KOPT-K1 (cell line): ENCODE measurements around the gene BNC2.

Experiments used
- H3K27ac ChIP-seq: fragments of 200-600 bp; sonication (generic); 2 replicates; pipeline ENCODE4 v1.5.1; 2016; ENCODE audit warnings: antibody characterized with exemption, mild to moderate bottlenecking, low read depth, low read length; ENCODE audit not compliant: poor library complexity, severe bottlenecking
- H3K36me3 ChIP-seq: fragments of 200-600 bp; sonication (generic); 2 replicates; pipeline ENCODE4 v1.5.1; 2017; ENCODE audit warnings: antibody characterized with exemption, mild to moderate bottlenecking, low read length, moderate library complexity; ENCODE audit not compliant: insufficient read depth
- H3K9me3 ChIP-seq: fragments of 200-600 bp; sonication (generic); 2 replicates; pipeline ENCODE4 v1.5.1; 2017; ENCODE audit warnings: antibody characterized with exemption, low read length, mild to moderate bottlenecking; ENCODE audit not compliant: insufficient read depth, poor library complexity, severe bottlenecking

BNC2 gene

DNA sequence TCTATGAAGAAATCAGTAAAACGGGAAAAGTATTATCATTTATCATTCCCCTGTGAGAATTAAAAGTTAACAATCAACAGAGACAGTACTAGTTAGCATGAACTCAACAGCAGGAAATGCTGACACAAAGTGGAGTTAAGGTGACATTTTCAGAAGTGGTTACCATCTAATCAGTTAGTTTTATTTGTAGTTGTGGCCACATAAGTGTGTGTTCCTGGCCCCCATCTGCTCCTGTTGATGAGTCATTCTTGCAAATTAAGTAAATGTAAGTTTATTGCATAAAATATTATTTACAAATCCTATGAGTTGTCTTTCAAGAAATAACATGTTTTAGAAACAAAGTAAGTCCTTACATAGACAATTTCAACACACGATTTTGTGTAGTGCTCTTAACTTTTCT lies 8.9 kb upstream of the BNC2 start:
- no peaks in the 10 kb centered on the region for H3K36me3 ChIP-seq
- peaks cover 5% of the 10 kb centered on the region for H3K9me3 ChIP-seq
- H3K27ac ChIP-seq = no peak overlapping the region

DNA sequence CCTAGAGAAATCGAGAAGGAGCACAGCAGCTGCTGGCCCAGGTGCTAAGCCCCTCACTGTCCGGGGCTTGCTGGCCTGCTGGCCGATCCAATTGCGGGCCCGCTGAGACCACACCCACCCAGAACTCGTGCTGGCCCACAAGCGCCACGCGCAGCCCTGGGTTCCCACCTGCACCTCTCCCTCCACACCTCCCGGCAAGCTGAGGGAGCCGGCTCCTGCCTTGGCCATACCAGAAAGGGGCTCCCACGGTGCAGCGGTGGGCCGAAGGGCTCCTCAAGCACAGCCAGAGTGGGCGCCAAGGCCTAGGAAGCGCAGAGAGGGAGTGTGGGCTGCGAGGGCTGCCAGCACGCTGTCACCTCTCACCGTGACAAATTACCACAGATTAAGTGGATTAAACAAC lies 6.8 kb upstream of the BNC2 start:
- Histone ChIP-seq H3K27ac (no peak overlapping the region), H3K36me3 (no peaks in the 10 kb centered on the region), H3K9me3 (peaks cover 5% of the 10 kb centered on the region)

DNA sequence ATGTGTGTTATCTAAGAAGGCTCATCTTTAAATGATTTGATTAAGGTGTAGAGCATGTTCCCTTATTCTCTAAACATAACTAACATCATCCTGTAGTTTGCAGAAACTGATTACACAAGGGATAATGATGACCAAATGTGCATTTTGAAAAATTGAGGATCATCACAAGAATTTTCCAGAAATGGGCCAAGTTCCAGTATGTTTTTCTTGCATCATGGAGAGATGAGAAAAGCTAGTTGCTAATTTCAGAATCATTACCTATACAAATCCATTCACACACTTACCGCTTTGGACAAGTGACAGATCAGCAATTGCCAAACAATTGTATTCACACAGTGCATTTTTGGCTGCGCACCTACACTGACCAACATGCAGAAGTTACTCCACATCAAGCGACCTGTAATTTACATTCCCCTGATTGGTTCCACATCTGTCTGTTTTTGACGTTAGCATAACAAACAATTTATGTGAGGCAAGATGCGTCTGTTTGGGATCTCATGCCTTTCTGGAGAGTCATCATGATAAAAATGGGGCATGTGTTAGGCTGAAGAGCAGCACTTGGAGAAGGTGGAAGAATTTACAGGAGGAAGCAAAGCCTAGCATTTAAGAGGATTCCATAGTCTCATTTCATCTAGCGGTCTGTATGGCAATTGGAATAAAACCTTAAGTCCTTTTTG lies 2.8 kb upstream of the BNC2 start:
- H3K27ac ChIP-seq = no peak overlapping the region
- H3K9me3 ChIP-seq = peaks cover 5% of the 10 kb centered on the region

DNA sequence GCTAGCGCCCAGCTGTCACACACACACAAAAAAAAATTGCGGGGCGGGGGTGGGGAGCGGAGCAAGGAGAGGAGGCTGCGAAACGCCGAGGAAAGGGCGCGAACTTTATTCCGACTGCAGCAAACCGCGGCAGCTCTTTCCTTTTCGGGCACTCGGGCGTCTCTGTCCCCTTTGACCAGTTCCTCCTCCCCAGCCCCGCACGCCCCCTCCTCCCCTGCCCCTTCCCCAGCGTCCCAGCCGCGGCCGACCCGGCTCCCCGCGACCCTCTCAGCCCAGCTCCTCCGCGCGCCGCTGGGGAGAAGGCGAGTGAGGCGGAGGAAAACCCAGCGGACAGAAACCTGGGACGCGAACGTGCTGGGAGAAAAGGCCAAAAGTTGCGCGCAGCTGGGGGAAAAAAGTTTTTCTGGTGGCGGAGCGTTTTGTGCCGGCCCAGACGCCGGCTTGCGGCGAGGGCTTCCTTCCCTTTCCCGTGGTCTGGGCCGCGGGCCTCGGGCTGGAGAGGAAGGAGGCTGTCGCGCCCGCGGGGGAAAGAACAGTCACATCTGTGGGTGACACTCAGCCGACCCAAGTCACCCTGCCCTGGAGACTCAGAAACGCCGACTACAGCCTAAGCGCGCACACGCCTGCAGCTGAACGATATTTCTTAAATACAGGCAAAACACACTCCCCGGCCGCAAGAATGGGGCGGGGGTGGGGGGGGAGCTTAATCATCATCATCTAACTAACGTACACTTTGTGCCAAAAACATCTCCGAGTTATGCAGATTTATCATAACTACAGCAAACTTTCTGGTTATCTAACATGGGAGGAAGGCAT lies 1.1 kb upstream of the BNC2 start:
- H3K9me3 ChIP-seq = no peaks in the 10 kb centered on the region
- H3K27ac ChIP-seq = peak overlapping the region; percentile 5
- H3K36me3 ChIP-seq = no peaks in the 10 kb centered on the region

More for the DNA sequence above, 2.8 kb upstream of the BNC2 start:
- no peaks in the 10 kb centered on the region for H3K36me3 ChIP-seq

DNA sequence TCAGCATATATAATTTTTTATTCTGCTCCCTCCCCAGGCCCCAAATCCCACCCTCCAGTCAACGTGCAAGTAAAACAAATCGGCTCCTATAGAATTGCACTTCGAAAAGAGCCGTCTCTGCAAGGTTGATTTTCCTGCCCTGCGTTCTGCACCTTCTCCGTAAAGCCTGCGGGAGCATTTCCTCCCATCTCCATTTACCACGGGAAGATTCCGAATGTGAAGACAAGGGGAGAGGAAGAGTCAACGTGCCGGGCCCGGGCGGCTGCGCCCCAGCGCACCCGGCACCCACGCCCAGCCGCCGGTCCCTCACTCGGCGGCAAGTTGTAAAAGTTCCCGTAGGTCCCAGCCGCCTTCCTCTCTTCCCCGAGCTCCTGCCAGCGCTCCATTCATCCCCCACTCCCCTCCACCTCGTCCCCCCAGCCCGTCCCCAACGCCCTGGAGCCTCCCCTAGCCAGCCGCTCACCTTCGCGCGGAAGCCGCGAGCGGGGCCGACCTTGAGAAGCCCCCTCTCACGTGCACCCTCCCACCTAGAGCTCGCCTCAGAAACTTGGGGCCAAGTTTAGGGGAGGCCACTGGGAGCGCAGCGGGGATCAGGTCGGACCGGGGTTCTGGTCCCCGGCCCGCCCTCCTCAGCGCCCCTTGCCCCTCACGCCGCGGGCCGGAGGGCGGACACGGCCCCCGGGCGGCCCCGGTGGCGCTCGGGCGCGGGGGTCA lies 431 bp downstream of the BNC2 start:
- H3K27ac ChIP-seq = no peak overlapping the region
- no peaks in the 10 kb centered on the region for H3K36me3 ChIP-seq
- no peaks in the 10 kb centered on the region for H3K9me3 ChIP-seq

DNA sequence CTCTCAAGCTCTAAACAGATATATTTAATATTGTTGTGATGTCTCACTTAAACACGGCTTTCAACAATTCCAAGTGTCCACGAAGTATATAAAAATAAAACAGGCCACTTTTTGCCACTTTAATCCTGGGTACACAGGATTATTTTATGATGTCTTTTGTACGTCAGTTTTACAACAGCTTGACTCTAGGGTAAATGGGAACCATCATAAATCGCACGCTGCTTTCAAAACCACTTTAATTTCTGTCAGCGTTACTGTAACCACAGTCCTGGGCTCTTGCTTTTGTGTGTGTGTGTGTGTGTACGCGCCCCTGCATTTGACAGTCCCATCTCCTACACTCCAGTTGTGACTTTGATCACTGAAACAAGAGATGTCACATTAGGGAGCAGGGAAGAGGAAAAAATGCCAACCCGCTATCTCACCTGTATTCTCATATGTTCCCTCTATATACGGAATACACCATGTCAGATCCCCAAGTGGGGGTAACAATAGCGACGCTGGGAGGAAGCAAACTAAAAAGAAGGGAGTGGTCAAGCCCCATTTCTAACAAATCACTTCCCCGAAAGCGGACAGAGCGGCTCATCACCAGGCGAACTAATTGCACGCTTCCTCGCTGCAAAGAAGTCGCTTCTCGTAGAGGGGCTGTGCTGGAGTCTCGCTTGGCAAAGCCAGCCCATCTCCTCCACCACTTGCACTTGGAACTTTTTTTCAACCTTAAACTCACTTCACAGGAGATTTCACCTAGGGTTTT lies 1.2 kb downstream of the BNC2 start:
- H3K27ac ChIP-seq = no peak overlapping the region
- H3K9me3 ChIP-seq = no peaks in the 10 kb centered on the region
- no peaks in the 10 kb centered on the region for H3K36me3 ChIP-seq

DNA sequence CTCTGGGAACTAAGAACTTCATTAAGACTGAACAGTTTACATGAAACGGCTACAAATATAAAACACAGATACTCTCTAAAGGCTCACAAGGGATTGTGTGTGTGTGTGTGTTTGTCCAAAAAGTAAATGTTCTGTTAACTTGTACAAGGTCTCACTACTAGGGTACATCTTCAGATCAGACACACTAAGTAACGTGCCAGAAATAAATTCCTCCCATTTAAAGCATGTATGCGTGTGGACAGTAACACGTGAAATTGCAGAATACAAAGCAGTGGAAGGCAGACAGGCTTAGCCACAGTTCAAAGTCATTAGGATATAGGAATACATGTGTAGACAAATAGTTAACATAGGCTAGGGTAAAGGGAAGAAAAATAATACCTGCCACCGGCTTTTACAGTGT lies 1.8 kb downstream of the BNC2 start:
- Histone ChIP-seq H3K36me3 (no peaks in the 10 kb centered on the region), H3K9me3 (no peaks in the 10 kb centered on the region), H3K27ac (no peak overlapping the region)

- Histone ChIP-seq H3K27ac (no peak overlapping the region), H3K36me3 (no peaks in the 10 kb centered on the region), H3K9me3 (no peaks in the 10 kb centered on the region)
Observed at GRCh38 chr9:16867576-16868311, 2.7 kb downstream of the BNC2 start.

- Histone ChIP-seq H3K9me3 (no peaks in the 10 kb centered on the region), H3K36me3 (no peaks in the 10 kb centered on the region), H3K27ac (no peak overlapping the region)
Observed at GRCh38 chr9:16866587-16866986, 3.9 kb downstream of the BNC2 start.

DNA sequence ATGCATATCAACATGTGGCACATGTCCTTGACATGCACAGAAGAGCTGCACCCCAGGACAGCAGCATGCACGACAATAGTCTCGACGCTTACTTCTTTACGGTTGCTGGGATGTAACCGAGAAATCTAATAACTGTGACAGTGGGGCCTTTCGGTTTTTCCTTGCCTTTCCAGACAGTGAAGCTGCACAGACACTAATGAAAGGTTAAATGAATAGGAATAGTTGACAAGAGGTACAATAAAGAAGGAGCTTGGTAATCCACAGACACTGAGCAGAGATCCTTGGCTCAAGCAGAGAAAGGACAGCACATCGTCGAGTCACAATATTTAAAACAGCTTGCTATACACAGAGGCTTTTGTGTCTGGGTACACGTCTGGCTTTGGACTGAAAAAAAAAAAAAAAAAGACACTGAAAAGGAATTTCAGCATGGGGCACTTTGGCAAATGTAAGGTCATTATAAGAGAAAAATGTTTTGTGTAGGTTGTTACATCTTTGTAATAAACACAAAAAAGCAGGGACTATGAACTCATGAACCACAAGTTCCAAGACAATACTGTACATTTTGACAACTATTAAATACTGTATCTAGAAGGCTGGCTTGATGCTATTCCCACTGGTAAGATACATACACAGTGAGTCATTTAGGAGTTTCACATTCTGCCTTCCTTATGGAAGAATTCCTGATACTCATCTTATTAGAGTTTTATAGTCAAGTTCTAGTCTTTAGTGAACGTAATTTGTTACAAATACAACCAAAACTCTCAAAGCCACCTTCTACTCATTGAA lies 5.6 kb downstream of the BNC2 start:
- H3K9me3 ChIP-seq = no peaks in the 10 kb centered on the region
- H3K36me3 ChIP-seq = no peaks in the 10 kb centered on the region
- no peak overlapping the region for H3K27ac ChIP-seq

- H3K9me3 ChIP-seq = no peaks in the 10 kb centered on the region
- no peak overlapping the region for H3K27ac ChIP-seq
- no peaks in the 10 kb centered on the region for H3K36me3 ChIP-seq
Observed at GRCh38 chr9:16848179-16848578, 22.3 kb downstream of the BNC2 start.

DNA sequence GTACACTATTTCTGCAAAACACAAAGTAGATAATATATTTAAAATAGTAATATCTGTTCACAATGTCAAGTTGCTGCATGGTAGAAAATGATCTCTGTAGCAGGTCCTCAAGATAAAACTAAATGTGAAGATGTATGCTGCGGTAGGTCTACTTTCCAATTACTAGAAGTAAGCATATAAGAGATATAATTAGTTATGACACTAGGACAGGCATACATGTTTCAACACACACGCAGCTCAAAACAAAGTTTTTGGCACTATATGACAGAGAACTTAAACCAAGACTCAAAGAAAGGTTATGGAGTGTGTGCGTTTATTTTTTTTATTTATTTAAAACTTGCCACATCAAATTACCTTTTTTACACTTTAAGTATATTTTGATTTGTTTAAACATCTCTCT lies 23.5 kb downstream of the BNC2 start:
- Histone ChIP-seq H3K27ac (no peak overlapping the region), H3K9me3 (no peaks in the 10 kb centered on the region), H3K36me3 (no peaks in the 10 kb centered on the region)

- no peak overlapping the region for H3K27ac ChIP-seq
- no peaks in the 10 kb centered on the region for H3K36me3 ChIP-seq
- H3K9me3 ChIP-seq = no peaks in the 10 kb centered on the region
Observed at GRCh38 chr9:16846367-16846766, 24.1 kb downstream of the BNC2 start.

- Histone ChIP-seq H3K27ac (no peak overlapping the region), H3K9me3 (no peaks in the 10 kb centered on the region), H3K36me3 (no peaks in the 10 kb centered on the region)
Observed at GRCh38 chr9:16834817-16835216, 35.7 kb downstream of the BNC2 start.
